SH-SY5Y (cell line): Measurements from ENCODE around the gene PSMD6.

Experiments
- GATA2 ChIP-seq: IDR thresholded peaks from 2 replicates; pipeline ENCODE4 v1.6.1; 2011; ENCODE audit warnings: mild to moderate bottlenecking, low read depth, low read length
- GATA3 ChIP-seq: IDR thresholded peaks from 2 replicates; pipeline ENCODE4 v1.6.1; 2011; ENCODE audit warnings: low read depth, mild to moderate bottlenecking, low read length, moderate library complexity

- TF ChIP-seq GATA2 (no peak), GATA3 (no peak)
These were observed 16.9 kb upstream of the PSMD6 start for GRCh38 chr3:64039981-64040733.
